ENCODE measurements around the gene CUBN.

- TF ChIP-seq CTCF (IDR thresholded peaks at IDR 0.05) (no peak), HMGXB4 (CRISPR knock-in tag; IDR thresholded peaks at IDR 0.05; ENCODE audit: borderline replicate concordance) (no peak), MAFK (IDR thresholded peaks at IDR 0.05; ENCODE audit: partially characterized antibody) (no peak), POLR2A (IDR thresholded peaks at IDR 0.05; ENCODE audit: low read length) (no peak), USF2 (IDR thresholded peaks at IDR 0.05) (no peak), MYC (IDR thresholded peaks at IDR 0.05; ENCODE audit: borderline replicate concordance, low read length) (no peak), ZSCAN20 (CRISPR knock-in tag; IDR thresholded peaks at IDR 0.05) (no peak), MAX (IDR thresholded peaks at IDR 0.05) (no peak), RAD21 (conservative IDR thresholded peaks at IDR 0.05 in 1 of 2, IDR thresholded peaks at IDR 0.05 in 1 of 2) (no peak), EP300 (IDR thresholded peaks at IDR 0.05) (no peak), RFX5 (IDR thresholded peaks at IDR 0.05) (no peak), MAZ (IDR thresholded peaks at IDR 0.05; ENCODE audit: borderline replicate concordance, low read depth, low read length) (no peak)
Measured at GRCh38 chr10:16812676-16813075, 316.9 kb downstream of the CUBN start.
